PC-3 (cell line): ENCODE results near the gene ZFP36L1.
A peak's percentile ranks its signal among the peaks of the same experiment; 100 is the strongest.

Experiments used
- EZH2phosphoT487 ChIP-seq: fragments of 300-600 bp; sonication (generic); IDR thresholded peaks from 2 replicates; pipeline ENCODE4 v1.6.1; 2018; ENCODE audit warnings: mild to moderate bottlenecking, antibody characterized with exemption, low read length, borderline replicate concordance
- TF ChIP-seq, protein P1 (sequence below): fragments of 300-600 bp; sonication (generic); conservative IDR thresholded peaks from 2 replicates; pipeline ENCODE4 v1.5.1; 2017; ENCODE audit warnings: antibody characterized with exemption, low read depth, mild to moderate bottlenecking, low read length

DNA sequence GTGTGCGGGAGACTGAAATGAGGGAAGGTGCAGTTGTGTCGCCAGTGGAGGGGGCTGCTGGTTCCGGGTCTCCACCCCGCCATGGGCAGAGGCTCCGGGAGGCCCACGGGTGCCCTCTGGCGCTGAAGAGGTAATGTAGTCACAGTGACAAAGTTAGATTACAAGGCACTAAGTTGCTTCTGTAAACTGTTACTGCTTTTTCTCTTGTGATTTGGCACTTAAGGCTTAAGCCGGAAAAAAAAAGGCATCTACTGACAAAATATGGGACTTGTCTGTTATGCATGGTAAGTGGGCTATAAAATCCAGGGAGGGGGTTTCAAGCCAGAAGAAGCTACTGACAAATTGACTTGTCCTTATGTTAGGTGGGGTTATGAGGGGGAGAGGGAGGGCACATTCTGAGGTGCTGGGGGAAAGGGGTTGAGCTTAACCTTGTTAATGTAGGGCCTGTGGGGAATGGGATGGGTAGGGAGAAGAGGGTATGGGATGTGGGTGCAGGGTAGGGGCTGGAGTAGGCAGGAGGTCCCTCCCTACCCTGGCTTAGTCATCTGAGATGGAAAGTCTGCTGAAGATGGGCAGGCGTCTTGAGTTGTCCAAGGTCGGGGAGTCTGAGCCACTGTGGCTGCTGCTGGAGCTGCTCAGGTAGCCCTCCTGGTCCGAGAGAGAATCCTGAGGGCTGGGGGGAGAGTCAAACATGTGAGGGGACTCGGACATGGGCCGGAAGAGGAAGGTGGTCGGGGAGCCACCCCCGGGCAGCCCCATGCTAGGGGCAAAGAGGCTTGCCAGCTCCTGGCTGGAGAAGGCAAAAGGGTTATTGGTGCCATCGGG lies 3.7 kb downstream of the ZFP36L1 start:
- TF ChIP-seq, protein P1, sequence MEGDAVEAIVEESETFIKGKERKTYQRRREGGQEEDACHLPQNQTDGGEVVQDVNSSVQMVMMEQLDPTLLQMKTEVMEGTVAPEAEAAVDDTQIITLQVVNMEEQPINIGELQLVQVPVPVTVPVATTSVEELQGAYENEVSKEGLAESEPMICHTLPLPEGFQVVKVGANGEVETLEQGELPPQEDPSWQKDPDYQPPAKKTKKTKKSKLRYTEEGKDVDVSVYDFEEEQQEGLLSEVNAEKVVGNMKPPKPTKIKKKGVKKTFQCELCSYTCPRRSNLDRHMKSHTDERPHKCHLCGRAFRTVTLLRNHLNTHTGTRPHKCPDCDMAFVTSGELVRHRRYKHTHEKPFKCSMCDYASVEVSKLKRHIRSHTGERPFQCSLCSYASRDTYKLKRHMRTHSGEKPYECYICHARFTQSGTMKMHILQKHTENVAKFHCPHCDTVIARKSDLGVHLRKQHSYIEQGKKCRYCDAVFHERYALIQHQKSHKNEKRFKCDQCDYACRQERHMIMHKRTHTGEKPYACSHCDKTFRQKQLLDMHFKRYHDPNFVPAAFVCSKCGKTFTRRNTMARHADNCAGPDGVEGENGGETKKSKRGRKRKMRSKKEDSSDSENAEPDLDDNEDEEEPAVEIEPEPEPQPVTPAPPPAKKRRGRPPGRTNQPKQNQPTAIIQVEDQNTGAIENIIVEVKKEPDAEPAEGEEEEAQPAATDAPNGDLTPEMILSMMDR, result peak; percentile 86
- no peak for TF ChIP-seq EZH2phosphoT487
